GM12801 (cell line): ENCODE measurements around the gene MYO10.

Source experiments
- TF ChIP-seq, protein P1 (sequence below): IDR thresholded peaks from one replicate; pipeline ENCODE4 v1.5.1; 2011; ENCODE audit warnings: control low read depth; ENCODE audit not compliant: insufficient read length; ENCODE audit errors: extremely low read depth

The MYO10 gene

GRCh38 chr5:16725575-16725974 is 210.5 kb downstream of the MYO10 start:
- TF ChIP-seq, protein P1, sequence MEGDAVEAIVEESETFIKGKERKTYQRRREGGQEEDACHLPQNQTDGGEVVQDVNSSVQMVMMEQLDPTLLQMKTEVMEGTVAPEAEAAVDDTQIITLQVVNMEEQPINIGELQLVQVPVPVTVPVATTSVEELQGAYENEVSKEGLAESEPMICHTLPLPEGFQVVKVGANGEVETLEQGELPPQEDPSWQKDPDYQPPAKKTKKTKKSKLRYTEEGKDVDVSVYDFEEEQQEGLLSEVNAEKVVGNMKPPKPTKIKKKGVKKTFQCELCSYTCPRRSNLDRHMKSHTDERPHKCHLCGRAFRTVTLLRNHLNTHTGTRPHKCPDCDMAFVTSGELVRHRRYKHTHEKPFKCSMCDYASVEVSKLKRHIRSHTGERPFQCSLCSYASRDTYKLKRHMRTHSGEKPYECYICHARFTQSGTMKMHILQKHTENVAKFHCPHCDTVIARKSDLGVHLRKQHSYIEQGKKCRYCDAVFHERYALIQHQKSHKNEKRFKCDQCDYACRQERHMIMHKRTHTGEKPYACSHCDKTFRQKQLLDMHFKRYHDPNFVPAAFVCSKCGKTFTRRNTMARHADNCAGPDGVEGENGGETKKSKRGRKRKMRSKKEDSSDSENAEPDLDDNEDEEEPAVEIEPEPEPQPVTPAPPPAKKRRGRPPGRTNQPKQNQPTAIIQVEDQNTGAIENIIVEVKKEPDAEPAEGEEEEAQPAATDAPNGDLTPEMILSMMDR = no peak

- TF ChIP-seq, protein P1 = no peak
These were observed 212.3 kb downstream of the MYO10 start for GRCh38 chr5:16723821-16724220.

DNA sequence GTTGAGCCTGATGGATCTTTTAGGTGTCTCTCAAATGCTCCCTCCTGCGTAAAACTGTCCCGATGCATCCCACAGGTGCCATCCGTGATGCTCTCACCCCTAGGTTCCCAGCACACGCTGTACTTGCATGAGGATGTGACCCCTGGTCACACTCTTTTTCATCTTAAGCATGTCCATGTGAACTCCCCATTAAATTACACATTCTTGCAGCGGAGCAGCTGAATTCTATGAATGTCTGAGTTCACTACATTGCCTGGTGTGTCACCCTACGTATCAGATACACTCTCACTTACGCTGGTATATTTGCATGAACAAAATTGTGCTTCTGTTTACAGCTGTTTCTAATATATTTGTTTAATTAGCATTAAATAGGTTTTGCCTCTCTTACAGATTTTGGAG is 214.0 kb downstream of the MYO10 start:
- TF ChIP-seq, protein P1 = no peak

DNA sequence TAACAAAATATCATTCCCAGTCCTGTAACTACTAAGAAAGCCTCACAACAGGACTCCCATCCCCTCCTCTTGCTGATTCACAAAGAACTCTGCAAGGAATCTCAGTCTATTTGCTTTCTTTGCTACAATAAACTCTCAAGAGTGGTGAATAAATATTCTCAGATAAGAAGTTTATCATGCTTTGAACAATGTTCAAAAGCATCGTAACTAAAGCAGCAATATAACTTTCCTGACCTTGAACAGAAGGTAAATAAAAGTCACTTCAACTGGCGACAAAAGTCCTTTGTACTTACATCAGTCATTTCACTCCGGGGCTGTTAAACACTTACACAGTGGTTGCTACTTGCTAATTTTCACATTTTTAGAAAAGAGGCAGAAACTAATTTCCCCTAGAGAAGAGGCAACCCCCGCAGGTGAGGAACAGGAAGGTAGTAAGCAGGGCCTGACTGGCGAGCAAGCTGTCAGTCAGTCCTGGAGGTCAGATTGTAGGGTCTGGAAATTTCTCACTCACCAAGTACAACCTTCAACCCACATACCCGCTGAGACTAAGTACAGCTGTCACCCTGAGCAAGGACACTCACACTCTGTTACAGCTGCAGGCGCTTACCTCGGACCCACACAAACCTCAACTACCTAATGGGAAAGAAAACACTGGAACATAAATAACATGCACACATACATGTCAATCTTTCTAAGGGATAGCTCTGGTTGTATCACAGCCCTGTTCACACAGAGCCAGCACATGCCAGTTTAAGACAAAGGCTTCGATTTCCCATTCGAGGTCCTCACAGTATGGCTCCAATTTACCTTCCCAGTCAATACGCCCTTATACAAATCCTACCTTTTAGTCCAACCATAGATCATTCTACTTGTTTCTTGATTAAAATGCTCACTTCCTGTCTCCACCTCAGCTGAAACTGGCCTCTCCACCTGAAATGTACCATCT is 214.7 kb downstream of the MYO10 start:
- TF ChIP-seq, protein P1 = no peak

GRCh38 chr5:16713386-16713928 is 222.6 kb downstream of the MYO10 start:
- TF ChIP-seq, protein P1 = no peak

DNA sequence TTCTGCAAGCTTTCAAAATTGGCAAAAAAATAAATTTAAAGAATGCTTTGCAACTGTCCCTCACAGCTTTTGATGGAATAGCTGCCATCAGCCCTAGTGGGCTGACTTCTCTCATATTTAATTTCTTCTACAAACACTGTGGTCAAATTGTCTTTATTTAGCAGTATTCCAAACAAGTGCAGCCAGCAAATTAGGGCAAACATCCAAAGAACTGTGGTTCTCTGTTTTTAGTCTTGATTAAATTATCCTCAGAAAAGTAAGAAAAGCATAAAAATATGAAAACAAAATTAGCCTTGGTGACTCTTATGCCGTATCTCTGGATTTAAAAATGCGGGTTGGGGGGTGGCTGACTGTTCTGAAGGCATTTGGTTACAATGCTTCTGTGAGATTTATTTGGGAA is 223.5 kb downstream of the MYO10 start:
- TF ChIP-seq, protein P1 = no peak

GRCh38 chr5:16712178-16712577 is 223.9 kb downstream of the MYO10 start:
- TF ChIP-seq, protein P1 = no peak
